Activated CD4-positive, alpha-beta memory T cell treated with anti-CD3 and anti-CD28 coated beads, Interleukin-2, amount 10 ng/mL, durations not matched to agents 7 days and 5 days (primary cell): ENCODE data around the gene CHMP4B. TPM values are rescaled to one million over a fixed set of nuclear protein-coding genes. Genes with fewer than 3 reads are reported as not detected.

ENCODE experiments used
- CTCF ChIA-PET: fragments of 350-600 bp; sonication (Branson Sonifier 250); formaldehyde crosslinking; loops from one replicate; lab custom pipeline; 2021; ENCODE audit warnings: antibody characterized with exemption, inconsistent platforms; lab: Charles Lee
- POLR2A ChIA-PET: fragments of 350-600 bp; sonication (Branson Sonifier 250); formaldehyde crosslinking; loops from one replicate; lab custom pipeline; 2021; ENCODE audit warnings: antibody characterized with exemption; lab: Charles Lee
- DNase-seq: peaks from one replicate; pipeline ENCODE4 v3.0.0-alpha.2; 2020
- H3K27ac Mint-ChIP-seq: one replicate; pipeline ENCODE4 v1.8.0; 2021; ENCODE audit warnings: mild to moderate bottlenecking, mixed read lengths
- H3K27me3 Mint-ChIP-seq: one replicate; pipeline ENCODE4 v1.8.0; 2021; ENCODE audit warnings: mixed read lengths
- H3K36me3 Mint-ChIP-seq: one replicate; pipeline ENCODE4 v1.8.0; 2021; ENCODE audit warnings: low read depth, mixed read lengths
- H3K4me1 Mint-ChIP-seq: one replicate; pipeline ENCODE4 v1.8.0; 2021; ENCODE audit warnings: mixed read lengths
- H3K4me3 Mint-ChIP-seq: one replicate; pipeline ENCODE4 v1.8.0; 2021; ENCODE audit warnings: mild to moderate bottlenecking, mixed read lengths
- H3K9me3 Mint-ChIP-seq: one replicate; pipeline ENCODE4 v1.8.0; 2021; ENCODE audit warnings: mixed read lengths
- total RNA-seq, 2 experiments: library from RNA; stranded (reverse); gene quantifications; one replicate each; pipeline ENCODE4 v1.2.3, GENCODE V29; 2021

CHMP4B gene
- total RNA-seq, 2 experiments from 2014 or later: 86.7 to 86.9 TPM

DNA sequence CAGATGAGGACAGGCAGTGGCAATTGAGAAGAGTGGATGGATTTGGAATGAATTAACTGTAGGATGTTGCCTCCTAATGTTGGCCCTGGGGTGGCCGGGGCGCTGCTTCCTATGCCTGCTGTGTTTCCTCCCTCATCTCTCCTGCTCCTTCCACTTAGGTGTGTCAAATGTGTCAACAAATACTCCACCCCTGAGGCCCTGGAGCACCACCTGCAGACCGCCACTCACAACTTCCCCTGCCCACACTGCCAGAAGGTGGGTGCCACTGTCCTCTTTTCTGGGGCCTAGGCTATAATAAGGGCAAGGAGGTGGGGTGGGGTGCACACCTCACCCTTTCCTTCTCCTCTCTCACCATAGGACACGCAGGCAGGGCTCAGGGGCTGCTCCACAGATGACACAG is 30.0 kb upstream of the CHMP4B start:
- Mint-ChIP-seq H3K27me3 (no peaks in the 10 kb centered on the region), H3K4me1 (peaks cover 43% of the 10 kb centered on the region)
- POLR2A ChIA-PET: no interaction called here

DNA sequence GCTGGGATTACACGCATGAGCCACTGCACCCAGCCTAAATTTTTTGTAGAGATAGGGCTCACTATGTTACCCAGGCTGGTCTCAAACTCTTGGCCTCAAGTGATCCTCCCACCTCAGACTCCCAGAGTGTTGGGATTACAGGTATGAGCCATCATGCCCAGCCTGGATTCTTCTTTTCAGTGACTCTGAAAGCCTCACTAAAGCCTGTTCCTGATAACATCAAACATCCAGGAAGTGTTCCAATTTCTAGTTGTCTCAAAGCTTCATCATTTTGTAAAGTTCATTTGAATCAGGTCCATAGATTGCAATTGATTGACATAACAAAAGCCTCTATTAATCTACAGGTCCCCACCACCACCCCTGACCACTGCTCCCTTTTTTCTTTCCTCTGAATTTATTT is 29.2 kb upstream of the CHMP4B start:
- DNase-seq: no peak
- CTCF ChIA-PET: interaction anchor here (1.1 to 2.2 kb wide), 2 partner anchors 11 to 49 kb away, joined by 3 to 15 read pairs; no protein-coding TSS in a partner anchor
- Mint-ChIP-seq H3K36me3 (peaks cover 18% of the 10 kb centered on the region), H3K9me3 (peaks cover 3% of the 10 kb centered on the region), H3K27ac (no peak overlapping the region), H3K4me3 (no peak overlapping the region), H3K27me3 (no peaks in the 10 kb centered on the region), H3K4me1 (peaks cover 50% of the 10 kb centered on the region)
- POLR2A ChIA-PET: interaction anchor here (0.7 kb wide), 1 partner anchor 49 kb away, joined by 3 read pairs; no protein-coding TSS in a partner anchor

More for the DNA sequence above, 30.0 kb upstream of the CHMP4B start:
- peaks cover 3% of the 10 kb centered on the region for H3K9me3 Mint-ChIP-seq
- H3K36me3 Mint-ChIP-seq: peaks cover 16% of the 10 kb centered on the region
- CTCF ChIA-PET: no interaction called here
- H3K27ac Mint-ChIP-seq: peak overlapping the region; percentile 54
- no peak overlapping the region for H3K4me3 Mint-ChIP-seq
- no peak for DNase-seq

DNA sequence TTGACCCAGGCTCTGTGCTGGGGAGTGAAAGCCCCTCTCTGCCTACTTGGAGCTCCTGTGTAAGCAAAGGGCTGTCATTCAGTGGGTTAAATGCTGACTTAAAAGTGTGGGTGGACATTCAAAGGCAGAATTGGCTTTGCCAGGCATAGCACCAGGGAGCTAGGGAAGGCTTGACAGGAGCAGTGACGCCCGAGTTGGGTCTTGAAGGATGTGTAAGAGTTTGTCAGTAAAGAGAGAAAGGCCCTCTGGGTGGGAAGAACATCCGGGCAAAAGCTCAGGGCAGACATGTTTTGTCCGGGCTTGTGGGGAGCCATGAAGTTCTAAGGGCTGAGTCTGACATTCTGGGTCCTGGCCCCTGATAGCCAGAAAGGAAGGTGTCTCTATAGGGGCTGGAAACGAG is 27.9 kb upstream of the CHMP4B start:
- peaks cover 58% of the 10 kb centered on the region for H3K4me1 Mint-ChIP-seq
- no peak overlapping the region for H3K27ac Mint-ChIP-seq
- no peaks in the 10 kb centered on the region for H3K27me3 Mint-ChIP-seq
- H3K36me3 Mint-ChIP-seq: peaks cover 14% of the 10 kb centered on the region
- peaks cover 3% of the 10 kb centered on the region for H3K9me3 Mint-ChIP-seq
- CTCF ChIA-PET: interaction anchor here (2.2 kb wide), 1 partner anchor 10 kb away, joined by 15 read pairs; no protein-coding TSS in a partner anchor
- POLR2A ChIA-PET: interaction anchor here (0.6 kb wide), 1 partner anchor 51 kb away, joined by 4 read pairs; the partner anchor contains the start of gene ZNF341
- no peak for DNase-seq
- H3K4me3 Mint-ChIP-seq: no peak overlapping the region

DNA sequence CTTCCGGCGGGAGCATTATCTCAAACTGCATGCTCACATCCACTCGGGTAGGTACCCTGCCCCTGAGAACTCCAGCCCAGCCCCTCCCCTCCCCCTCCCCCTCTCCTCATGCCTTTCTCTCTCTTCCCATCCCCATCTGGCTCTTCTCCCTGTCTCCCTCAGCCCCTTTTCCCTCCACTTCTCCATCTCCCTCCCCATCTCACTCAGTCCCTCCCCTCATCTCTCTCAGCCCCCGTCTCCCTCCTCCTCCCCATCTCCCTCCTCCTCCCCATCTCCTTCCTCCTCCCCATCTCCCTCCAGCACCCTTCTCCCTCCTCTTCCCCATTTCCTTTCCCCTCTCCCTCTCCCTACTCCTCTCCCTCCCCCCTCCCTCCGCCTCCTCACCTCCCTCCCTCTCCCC is 27.3 kb upstream of the CHMP4B start:
- Mint-ChIP-seq H3K4me1 (peaks cover 58% of the 10 kb centered on the region), H3K27me3 (no peaks in the 10 kb centered on the region), H3K9me3 (peaks cover 2% of the 10 kb centered on the region), H3K27ac (no peak overlapping the region), H3K4me3 (no peak overlapping the region), H3K36me3 (peaks cover 14% of the 10 kb centered on the region)
- ChIA-PET CTCF (interaction anchor here (2.2 kb wide), 1 partner anchor 9 kb away, joined by 15 read pairs; no protein-coding TSS in a partner anchor), POLR2A (no interaction called here)
- no peak for DNase-seq

DNA sequence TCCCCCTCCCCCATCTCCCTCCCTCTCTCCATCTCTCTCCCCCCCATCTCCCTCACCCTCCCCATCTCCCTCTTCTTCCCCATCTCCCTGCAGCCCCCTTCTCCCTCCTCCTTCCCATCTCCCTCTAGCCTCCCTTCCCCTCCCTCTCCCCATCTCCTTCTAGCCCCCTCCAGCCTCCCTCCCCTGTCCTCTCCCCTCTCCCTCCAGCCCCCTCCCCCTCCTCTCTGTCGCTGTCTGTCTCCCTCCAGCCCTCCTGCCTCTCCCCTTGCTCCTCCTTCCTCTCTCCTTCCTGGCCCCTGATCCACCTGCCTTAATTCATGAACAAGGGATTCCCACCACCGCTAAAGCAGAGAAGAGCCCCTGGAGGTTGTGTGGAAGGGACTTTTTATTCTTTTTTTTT is 26.9 kb upstream of the CHMP4B start:
- CTCF ChIA-PET: no interaction called here
- POLR2A ChIA-PET: no interaction called here
- Mint-ChIP-seq H3K27ac (no peak overlapping the region), H3K9me3 (no peaks in the 10 kb centered on the region), H3K4me1 (peaks cover 55% of the 10 kb centered on the region), H3K36me3 (peaks cover 11% of the 10 kb centered on the region), H3K27me3 (no peaks in the 10 kb centered on the region), H3K4me3 (no peak overlapping the region)
- DNase-seq: no peak

DNA sequence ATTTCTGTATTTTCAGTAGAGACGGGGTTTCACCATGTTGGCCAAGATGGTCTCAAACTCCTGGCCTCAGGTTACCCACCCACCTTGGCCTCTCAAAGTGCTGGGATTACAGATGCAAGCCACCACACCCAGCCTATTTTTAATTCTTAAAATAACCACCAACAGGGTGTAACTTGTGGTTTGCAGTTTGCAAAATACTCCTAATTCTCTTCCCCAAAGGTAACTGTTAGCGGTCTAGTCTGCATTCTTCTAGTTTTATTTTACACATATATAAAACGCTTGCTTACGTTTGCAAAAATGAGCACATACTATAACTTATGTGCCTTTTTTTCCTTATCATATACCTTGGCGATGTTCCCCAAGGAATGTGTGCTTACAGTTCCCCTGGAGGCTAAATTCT is 25.6 kb upstream of the CHMP4B start:
- Mint-ChIP-seq H3K27ac (peak overlapping the region; percentile 78), H3K27me3 (no peaks in the 10 kb centered on the region), H3K36me3 (peaks cover 7% of the 10 kb centered on the region), H3K4me3 (peak overlapping the region; percentile 7), H3K4me1 (peaks cover 50% of the 10 kb centered on the region), H3K9me3 (no peaks in the 10 kb centered on the region)
- ChIA-PET POLR2A (interaction anchor here (1.2 kb wide), 1 partner anchor 53 kb away, joined by 4 read pairs; the partner anchor contains the start of gene ZNF341), CTCF (interaction anchor here (1.5 kb wide), 1 partner anchor 208 kb away, joined by 4 read pairs; the partner anchor contains the start of gene RALY)
- DNase-seq: no peak

DNA sequence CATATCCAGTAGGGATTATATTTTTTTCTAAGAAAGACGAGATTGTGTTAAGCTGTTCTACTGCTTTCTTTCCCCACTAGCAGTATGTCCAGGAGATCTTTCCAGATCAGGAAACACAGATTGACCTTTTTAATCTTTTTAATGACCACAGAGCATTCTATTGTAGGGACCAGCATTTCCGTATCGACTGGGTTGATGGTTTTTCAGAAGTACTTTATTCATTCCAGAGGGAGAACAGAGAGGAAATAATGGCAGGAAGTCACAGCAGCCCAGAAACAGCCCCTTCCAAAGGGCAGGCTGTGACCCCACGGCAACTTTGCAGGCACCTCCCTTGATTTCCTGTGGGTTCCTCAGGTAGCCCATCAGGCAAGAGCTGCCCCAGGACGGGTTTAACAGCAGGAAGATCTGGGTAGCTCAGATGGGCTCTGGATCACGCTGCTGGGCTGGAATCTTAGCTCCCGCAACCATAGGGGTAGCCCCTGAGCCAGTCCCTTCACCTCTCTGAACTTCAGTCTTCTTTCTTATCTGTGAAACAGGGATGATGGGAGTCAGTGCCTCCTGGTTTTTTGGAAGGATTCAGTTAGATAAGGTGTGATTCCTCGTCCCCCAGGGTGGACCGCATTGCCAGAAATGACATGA is 23.8 kb upstream of the CHMP4B start:
- ChIA-PET POLR2A (interaction anchor here (1.0 to 2.2 kb wide), 4 partner anchors 9 to 385 kb away, joined by 3 to 8 read pairs (median 6); partner anchors contain the start of genes CHMP4B and EIF2S2), CTCF (interaction anchor here (0.9 to 1.5 kb wide), 4 partner anchors 9 to 206 kb away, joined by 3 to 5 read pairs (median 4); partner anchors contain the start of genes RALY and ZNF341)
- Mint-ChIP-seq H3K36me3 (peaks cover 9% of the 10 kb centered on the region), H3K27me3 (no peaks in the 10 kb centered on the region), H3K4me3 (no peak overlapping the region), H3K27ac (peak overlapping the region; percentile 67), H3K4me1 (peaks cover 47% of the 10 kb centered on the region), H3K9me3 (no peaks in the 10 kb centered on the region)
- DNase-seq: no peak

DNA sequence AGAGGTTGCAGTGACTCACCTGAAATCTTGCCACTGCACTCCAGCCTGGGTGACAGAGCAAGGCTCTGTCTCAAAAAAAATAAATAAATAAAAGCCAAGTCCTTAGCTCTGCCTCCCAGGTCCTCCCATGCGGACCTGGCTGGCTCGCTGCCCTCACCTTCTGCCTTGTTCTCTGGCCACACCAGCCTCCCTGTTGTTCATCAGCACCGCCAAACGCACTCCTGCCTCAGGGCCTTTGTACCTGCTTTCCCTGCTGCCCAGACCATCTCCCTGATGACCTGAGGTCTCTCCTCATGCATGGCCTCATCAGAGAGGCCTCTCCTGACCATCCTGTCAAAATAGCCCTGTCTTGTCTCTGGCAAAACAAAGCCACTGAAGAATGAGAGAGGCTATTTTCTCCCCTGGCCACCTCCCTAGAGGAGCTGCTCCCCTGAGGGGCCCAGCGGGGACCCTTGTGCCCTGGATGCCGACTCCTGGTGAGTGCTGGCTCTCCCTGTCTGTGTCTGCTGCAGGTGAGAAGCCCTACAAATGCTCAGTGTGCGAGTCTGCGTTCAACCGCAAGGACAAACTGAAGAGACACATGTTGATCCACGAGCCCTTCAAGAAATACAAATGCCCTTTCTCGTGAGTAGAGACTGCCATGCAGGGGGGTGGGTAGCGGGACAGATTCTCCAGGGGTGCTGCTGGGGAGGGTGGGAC is 22.6 kb upstream of the CHMP4B start:
- Mint-ChIP-seq H3K36me3 (peaks cover 9% of the 10 kb centered on the region), H3K4me1 (peaks cover 53% of the 10 kb centered on the region), H3K4me3 (no peak overlapping the region), H3K9me3 (no peaks in the 10 kb centered on the region), H3K27ac (peak overlapping the region; percentile 68), H3K27me3 (no peaks in the 10 kb centered on the region)
- CTCF ChIA-PET: no interaction called here
- POLR2A ChIA-PET: interaction anchor here (1.0 to 1.8 kb wide), 2 partner anchors 10 to 23 kb away, joined by 4 to 8 read pairs; partner anchors contain the start of gene CHMP4B
- DNase-seq: no peak

DNA sequence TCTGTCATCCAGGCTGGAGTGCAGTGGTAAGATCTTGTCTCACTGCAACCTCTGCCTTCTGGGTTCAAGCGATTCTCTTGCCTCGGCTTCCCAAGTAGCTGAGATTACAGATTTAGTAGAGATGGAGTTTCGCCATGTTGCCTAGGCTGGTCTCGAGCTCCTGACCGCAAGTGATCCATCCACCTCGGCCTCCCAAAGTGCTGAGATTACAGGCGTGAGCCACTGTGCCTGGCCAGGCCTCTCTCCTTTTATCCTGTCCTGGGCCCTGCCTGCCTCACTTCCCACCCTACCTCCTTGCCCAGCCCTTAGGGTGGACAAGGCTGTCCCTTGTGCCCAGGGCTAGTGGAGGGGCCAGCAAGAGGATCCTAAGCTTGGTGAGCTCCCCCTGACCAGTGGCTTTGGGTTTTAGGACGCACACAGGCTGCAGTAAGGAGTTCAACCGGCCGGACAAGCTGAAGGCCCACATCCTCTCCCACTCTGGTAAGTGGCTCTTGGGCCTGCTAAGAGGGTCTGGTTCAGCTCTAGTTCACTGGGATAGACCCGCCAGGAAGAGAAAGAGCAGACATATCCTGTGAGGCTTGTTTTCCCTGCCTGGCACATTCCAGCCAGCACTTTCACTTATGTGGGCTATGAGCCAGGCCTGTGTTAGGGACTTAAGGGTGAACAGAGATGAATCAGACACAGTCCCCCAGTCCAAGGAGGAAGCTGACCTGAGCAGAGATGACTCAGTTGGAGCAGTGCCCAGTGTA is 21.9 kb upstream of the CHMP4B start:
- CTCF ChIA-PET: no interaction called here

DNA sequence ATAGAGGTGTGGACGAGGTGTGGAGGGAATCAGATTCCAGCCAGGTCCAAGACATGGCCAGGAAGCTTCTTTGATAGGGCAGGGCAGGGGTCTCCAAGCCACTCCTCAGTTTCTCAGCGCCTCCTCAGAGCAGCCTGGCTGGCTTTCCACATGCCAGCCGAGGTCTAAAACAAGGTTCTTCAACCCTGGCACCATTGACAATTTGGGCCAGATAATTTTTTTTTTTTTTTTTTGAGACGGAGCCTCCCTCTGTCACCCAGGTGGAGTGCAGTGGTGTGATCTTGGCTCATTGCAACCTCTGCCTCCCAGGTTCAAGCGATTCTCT is 21.3 kb upstream of the CHMP4B start:
- no peaks in the 10 kb centered on the region for H3K9me3 Mint-ChIP-seq
- H3K27ac Mint-ChIP-seq: no peak overlapping the region
- POLR2A ChIA-PET: no interaction called here
- H3K27me3 Mint-ChIP-seq: no peaks in the 10 kb centered on the region
- CTCF ChIA-PET: no interaction called here
- peaks cover 9% of the 10 kb centered on the region for H3K36me3 Mint-ChIP-seq
- no peak overlapping the region for H3K4me3 Mint-ChIP-seq
- peaks cover 51% of the 10 kb centered on the region for H3K4me1 Mint-ChIP-seq
- DNase-seq: no peak

More for the DNA sequence above, 21.9 kb upstream of the CHMP4B start:
- POLR2A ChIA-PET: no interaction called here
- no peak for DNase-seq
- no peak overlapping the region for H3K4me3 Mint-ChIP-seq
- no peak overlapping the region for H3K27ac Mint-ChIP-seq
- no peaks in the 10 kb centered on the region for H3K9me3 Mint-ChIP-seq
- H3K27me3 Mint-ChIP-seq: no peaks in the 10 kb centered on the region
- H3K4me1 Mint-ChIP-seq: peaks cover 55% of the 10 kb centered on the region
- H3K36me3 Mint-ChIP-seq: peaks cover 9% of the 10 kb centered on the region

DNA sequence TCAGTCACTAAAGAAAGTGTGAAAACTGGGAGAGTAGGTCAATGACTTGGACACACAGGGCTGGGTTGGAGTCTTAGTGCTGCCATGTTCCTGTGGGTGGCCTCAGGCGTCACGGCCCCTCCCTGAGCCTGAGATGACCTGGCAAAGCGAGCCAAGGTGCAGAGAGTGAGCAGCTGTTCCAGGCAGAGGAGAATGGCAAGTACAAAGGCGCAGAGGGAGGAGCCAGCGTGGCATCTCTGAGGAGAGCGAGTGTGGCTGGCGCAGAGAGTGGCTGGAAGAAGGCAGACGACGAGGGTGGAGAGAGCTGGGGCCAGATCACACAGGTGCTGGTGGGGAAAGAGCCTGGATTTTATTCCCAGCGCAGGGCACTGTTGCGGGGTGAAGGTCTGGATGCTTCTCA is 20.6 kb upstream of the CHMP4B start:
- CTCF ChIA-PET: interaction anchor here (4.0 kb wide), 1 partner anchor 8 kb away, joined by 15 read pairs; no protein-coding TSS in a partner anchor
- Mint-ChIP-seq H3K27me3 (no peaks in the 10 kb centered on the region), H3K4me3 (no peak overlapping the region), H3K9me3 (no peaks in the 10 kb centered on the region), H3K27ac (peak overlapping the region; percentile 23), H3K4me1 (peaks cover 46% of the 10 kb centered on the region), H3K36me3 (peaks cover 9% of the 10 kb centered on the region)
- POLR2A ChIA-PET: no interaction called here
- no peak for DNase-seq

DNA sequence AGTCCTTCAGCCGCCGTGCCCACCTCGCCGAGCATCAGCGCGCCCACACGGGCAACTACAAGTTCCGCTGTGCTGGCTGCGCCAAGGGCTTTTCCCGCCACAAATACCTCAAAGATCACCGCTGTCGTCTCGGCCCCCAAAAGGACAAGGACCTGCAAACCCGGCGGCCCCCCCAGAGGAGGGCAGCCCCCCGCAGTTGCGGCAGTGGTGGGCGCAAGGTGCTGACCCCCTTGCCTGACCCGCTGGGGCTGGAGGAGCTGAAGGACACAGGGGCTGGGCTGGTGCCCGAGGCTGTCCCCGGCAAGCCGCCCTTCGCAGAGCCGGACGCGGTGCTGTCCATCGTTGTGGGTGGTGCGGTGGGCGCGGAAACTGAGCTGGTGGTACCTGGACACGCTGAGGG is 20.1 kb upstream of the CHMP4B start:
- no peak overlapping the region for H3K4me3 Mint-ChIP-seq
- no peaks in the 10 kb centered on the region for H3K27me3 Mint-ChIP-seq
- H3K27ac Mint-ChIP-seq: no peak overlapping the region
- no peak for DNase-seq
- H3K4me1 Mint-ChIP-seq: peaks cover 42% of the 10 kb centered on the region
- POLR2A ChIA-PET: no interaction called here
- CTCF ChIA-PET: interaction anchor here (1.0 to 4.0 kb wide), 4 partner anchors 8 to 124 kb away, joined by 3 to 15 read pairs (median 10); no protein-coding TSS in a partner anchor
- peaks cover 9% of the 10 kb centered on the region for H3K36me3 Mint-ChIP-seq
- no peaks in the 10 kb centered on the region for H3K9me3 Mint-ChIP-seq
